Panc1 (cell line): ENCODE measurements around the gene CHRDL2. TPM values are rescaled to one million over a fixed set of nuclear protein-coding genes. Genes with fewer than 3 reads are reported as not detected.

Source experiments
- ATAC-seq: fragments of 200-7000 bp; cut with Tn5 transposase; 2 replicates; pipeline ENCODE4 v1.9.1; 2020; ENCODE audit warnings: mild to moderate bottlenecking, moderate library complexity
- BruUV-seq: library from RNA; stranded (reverse); fragments of 400-500 nt; replicated peaks from 2 replicates; lab custom pipeline; 2021; lab: Mats Ljungman, UMichigan
- CTCF ChIA-PET: fragments of 300-600 bp; sonication (Branson Sonifier 250); formaldehyde crosslinking; loops from one replicate; lab custom pipeline; 2022; ENCODE audit warnings: antibody characterized with exemption; lab: Charles Lee
- POLR2A ChIA-PET: fragments of 300-600 bp; sonication (Branson Sonifier 250); formaldehyde crosslinking; loops from one replicate; lab custom pipeline; 2022; ENCODE audit warnings: antibody characterized with exemption; lab: Charles Lee
- DNase-seq: peaks from one replicate; pipeline ENCODE4 v3.0.0-alpha.2; 2010; ENCODE audit warnings: low read depth, low spot score
- H3K27ac ChIP-seq: 2 replicates; pipeline ENCODE4 v1.5.1; 2011; ENCODE audit warnings: mild to moderate bottlenecking, low read length, inconsistent platforms
- H3K27me3 ChIP-seq: fragments of 200-500 bp; sonication (Bioruptor generic); 2 replicates; pipeline ENCODE4 v1.6.0; 2014; ENCODE audit warnings: low read length, inconsistent platforms; ENCODE audit not compliant: control insufficient read depth, insufficient read depth
- H3K36me3 ChIP-seq: fragments of 200-500 bp; sonication (Bioruptor generic); 2 replicates; pipeline ENCODE4 v1.5.1; 2014; ENCODE audit warnings: inconsistent platforms, mild to moderate bottlenecking, low read length, moderate library complexity; ENCODE audit not compliant: control insufficient read depth, insufficient read depth
- H3K4me1 ChIP-seq: 2 replicates; pipeline ENCODE4 v1.5.1; 2011; ENCODE audit warnings: inconsistent platforms, mild to moderate bottlenecking, low read length, moderate library complexity; ENCODE audit not compliant: control insufficient read depth, insufficient read depth
- H3K4me3 ChIP-seq, 2 experiments: 2 replicates each; pipeline ENCODE4 v1.5.1; 2011 to 2012; ENCODE audit warnings: low read depth in 2 of 2, low read length in 2 of 2, mild to moderate bottlenecking in 2 of 2, inconsistent platforms in 1 of 2, moderate library complexity in 1 of 2
- H3K9me3 ChIP-seq: fragments of 200-500 bp; sonication (Bioruptor generic); 2 replicates; pipeline ENCODE4 v1.5.1; 2014; ENCODE audit warnings: low read depth, mild to moderate bottlenecking, inconsistent platforms, low read length, moderate library complexity; ENCODE audit not compliant: control insufficient read depth, insufficient read depth
- CTCF ChIP-seq: fragments of 450-650 bp; IDR thresholded peaks from 2 replicates; pipeline ENCODE4 v1.5.1; 2017; ENCODE audit warnings: mild to moderate bottlenecking
- POLR2AphosphoS5 ChIP-seq: IDR thresholded peaks from 2 replicates; pipeline ENCODE4 v1.6.1; 2012; ENCODE audit warnings: mild to moderate bottlenecking, low read depth, low read length, moderate library complexity
- REST ChIP-seq, 2 experiments: IDR thresholded peaks; 2 replicates each; pipeline ENCODE4 v1.6.1; 2011 to 2012; ENCODE audit warnings: low read depth in 2 of 2, control low read depth in 1 of 2, low read length in 1 of 2, mild to moderate bottlenecking in 1 of 2, moderate library complexity in 1 of 2; ENCODE audit not compliant: insufficient read depth in 1 of 2
- SIN3A ChIP-seq: IDR thresholded peaks from 2 replicates; pipeline ENCODE4 v1.6.1; 2012; ENCODE audit warnings: low read depth, mild to moderate bottlenecking, low read length, moderate library complexity, borderline replicate concordance; ENCODE audit not compliant: insufficient read depth
- TCF7L2 ChIP-seq: IDR thresholded peaks from 2 replicates; pipeline ENCODE4 v1.6.1; 2011; ENCODE audit warnings: mild to moderate bottlenecking, low read depth, low read length, inconsistent platforms
- in situ Hi-C: cut with HindIII; loops from 2 replicates; pipeline ENCODE4 v1.10.0; 2016; ENCODE audit warnings: low sequenced_read_pairs, low pct_unique_long_range_greater_than_20kb
- intact Hi-C: fragments of 100-400 bp; cut with micrococcal nuclease; formaldehyde crosslinking; loops from one replicate; pipeline ENCODE4 v1.10.0; 2022; ENCODE audit not compliant: unreplicated experiment
- total RNA-seq: library from RNA; stranded (reverse); gene quantifications from one replicate; pipeline ENCODE4 v1.2.1, GENCODE V29; 2021; ENCODE audit not compliant: unreplicated experiment

Gene CHRDL2
- total RNA-seq, 1 experiment from 2014 or later: 0.15 TPM

GRCh38 chr11:74735365-74735928 lies 4.2 kb upstream of the CHRDL2 start:
- ChIA-PET POLR2A (no interaction called here), CTCF (interaction anchor here (1.3 kb wide), 1 partner anchor 33 kb away, joined by 4 read pairs; no protein-coding TSS in a partner anchor)
- in situ Hi-C loops (no loop called here), intact Hi-C loops (no loop called here)
- Histone ChIP-seq H3K36me3 (no peaks in the 10 kb centered on the region), H3K4me3 (no peak overlapping the region), H3K9me3 (no peaks in the 10 kb centered on the region), H3K27me3 (peaks cover 31% of the 10 kb centered on the region), H3K4me1 (0 out of 2 replicates have a peak, but pooled peaks cover 7% of the 10 kb centered on the region), H3K27ac (no peak overlapping the region)
- BruUV-seq: no TSS peak
- TF ChIP-seq REST (IDR thresholded peaks at IDR 0.05; ENCODE audit: insufficient read depth in 1 of 2, low read depth in 2 of 2, low read length in 1 of 2) (no peak), SIN3A (no peak), POLR2AphosphoS5 (no peak), CTCF (no peak), TCF7L2 (no peak)
- ATAC-seq (no peak), DNase-seq (no peak)

- CTCF ChIA-PET: no interaction called here
- in situ Hi-C loops (no loop called here), intact Hi-C loops (no loop called here)
- Histone ChIP-seq H3K4me1 (0 out of 2 replicates have a peak, but pooled peaks cover 4% of the 10 kb centered on the region), H3K27ac (no peak overlapping the region), H3K9me3 (no peaks in the 10 kb centered on the region), H3K27me3 (peaks cover 39% of the 10 kb centered on the region), H3K4me3 (no peak overlapping the region), H3K36me3 (no peaks in the 10 kb centered on the region)
- no peak for DNase-seq
- TF ChIP-seq TCF7L2 (no peak), REST (IDR thresholded peaks at IDR 0.05; ENCODE audit: insufficient read depth in 1 of 2, low read depth in 2 of 2, low read length in 1 of 2) (no peak), SIN3A (no peak), CTCF (no peak)
- BruUV-seq: no TSS peak
- POLR2A ChIA-PET: no interaction called here
- no peak for ATAC-seq
Observed at GRCh38 chr11:74734559-74734925, 3.3 kb upstream of the CHRDL2 start.
